Stomach (tissue), 9 donors: ENCODE measurements around the gene ART3. TPM values are rescaled to one million over a fixed set of nuclear protein-coding genes. Genes with fewer than 3 reads are reported as not detected.

Source experiments
- DNase-seq, 2 donors: peaks; one replicate each; pipeline versions ENCODE4 v3.0.0 to v3.0.0-alpha.2; 2013 to 2019
- H3K27ac ChIP-seq, 5 donors: fragments of 200-600 bp in 4 of 5; sonication (generic) in 4 of 5; one replicate each; pipeline ENCODE4 v1.5.1; 2013 to 2019; ENCODE audit warnings: mild to moderate bottlenecking in 1 of 5, moderate library complexity in 1 of 5
- H3K27me3 ChIP-seq, 3 donors: fragments of 200-600 bp; sonication (generic); one replicate each; pipeline ENCODE4 v1.5.1; 2017 to 2019; ENCODE audit warnings: mixed run types in 1 of 3
- H3K36me3 ChIP-seq, 4 donors: fragments of 200-600 bp; sonication (generic); 1 replicate in 3 of 4; 2 replicates in 1 of 4; pipeline ENCODE4 v1.5.1; 2016 to 2019
- H3K4me1 ChIP-seq, 4 donors: fragments of 200-600 bp; sonication (generic); one replicate each; pipeline ENCODE4 v1.5.1; 2016 to 2019
- H3K4me3 ChIP-seq, 4 donors: fragments of 200-600 bp; sonication (generic) in 3 of 4; one replicate each; pipeline ENCODE4 v1.5.1; 2016 to 2019; ENCODE audit warnings: mild to moderate bottlenecking in 1 of 4
- H3K9me3 ChIP-seq, 4 donors: fragments of 200-600 bp; sonication (generic); one replicate each; pipeline ENCODE4 v1.5.1; 2016 to 2019
- CTCF ChIP-seq, 7 experiments: fragments of 450-650 bp in 4 of 7; fragments of 200-600 bp in 3 of 7; sonication (generic) in 3 of 7; IDR thresholded peaks; one replicate each; pipeline ENCODE4 v1.5.1; 2016 to 2019; ENCODE audit warnings: antibody characterized with exemption in 7 of 7, control low read depth in 2 of 7, mild to moderate bottlenecking in 1 of 7
- EP300 ChIP-seq: sonication (generic); formaldehyde crosslinking; IDR thresholded peaks from one replicate; pipeline ENCODE4 v1.6.1; 2017; ENCODE audit warnings: antibody characterized with exemption
- POLR2A ChIP-seq, 4 donors: fragments of 450-650 bp; IDR thresholded peaks; one replicate each; pipeline ENCODE4 v1.6.1; 2016; ENCODE audit warnings: antibody characterized with exemption in 4 of 4, control low read depth in 2 of 4, mild to moderate bottlenecking in 1 of 4, moderate library complexity in 1 of 4
- POLR2AphosphoS5 ChIP-seq, 3 donors: sonication (generic); formaldehyde crosslinking; IDR thresholded peaks; one replicate each; pipeline ENCODE4 v1.6.1; 2016; ENCODE audit warnings: antibody characterized with exemption in 3 of 3
- WGBS, 5 donors: extraction: QIAGEN DNeasy Blood & Tissue Kit in 3 of 5; methylation state at CpG; one replicate each; pipeline versions ENCODE4 v1.1.5 to v1.1.7; 2013 to 2018; 5-methylcytosine and 5-hydroxymethylcytosine counted together
- intact Hi-C: fragments of 100-400 bp; cut with DNase I; formaldehyde crosslinking; loops from one replicate; pipeline ENCODE4 v1.15.1; 2023; ENCODE audit warnings: low total_unique reads
- polyA plus RNA-seq, 3 donors: library from polyadenylated mRNA; stranded (reverse); fragments of 200-250 nt; gene quantifications; one replicate each; pipeline ENCODE4 v1.2.3, GENCODE V29; 2013
- total RNA-seq, 5 donors: library from RNA; depleted of rRNA; stranded (reverse); fragments of >200 nt; gene quantifications; one replicate each; pipeline versions ENCODE4 v1.1.0 to v1.2.3, GENCODE V29; 2014 to 2016
- donor health status: healthy with polysubstance abuse.
- donor health status: Bipolar disorder and iron deficiency.
- donor health status: healthy.

The ART3 gene
- total and polyA plus RNA-seq, 8 donors, result 0.45 to 26.3 (median 0.55) TPM; not detected in 3

GRCh38 chr4:76108467-76109181 lies 34.1 kb downstream of the ART3 start:
- Histone ChIP-seq H3K4me1 (no peaks in the 10 kb centered on the region), H3K27ac (no peak overlapping the region), H3K4me3 (no peak overlapping the region), H3K9me3 (no peaks in the 10 kb centered on the region), H3K36me3 (peaks cover 3 to 20% (median 18%) of the 10 kb centered on the region in 4 donors), H3K27me3 (no peaks in the 10 kb centered on the region)
- WGBS, 5 donors, result 53 to 60% (median 57%) methylated on average over 5 of the region's 5 CpGs
- TF ChIP-seq POLR2A (IDR thresholded peaks at IDR 0.05), result no peak
- no peak for TF ChIP-seq EP300
- TF ChIP-seq POLR2AphosphoS5 (IDR thresholded peaks at IDR 0.05), result no peak
- TF ChIP-seq CTCF (IDR thresholded peaks at IDR 0.05), result no peak
- peak in 1 of 2 donors; percentile 34 for DNase-seq
- intact Hi-C loops, result no loop called here

- no peak overlapping the region for H3K27ac ChIP-seq
- no peaks in the 10 kb centered on the region for H3K9me3 ChIP-seq
- H3K27me3 ChIP-seq, result no peaks in the 10 kb centered on the region
- TF ChIP-seq POLR2A (IDR thresholded peaks at IDR 0.05) (no peak), EP300 (no peak), POLR2AphosphoS5 (IDR thresholded peaks at IDR 0.05) (no peak), CTCF (IDR thresholded peaks at IDR 0.05) (no peak)
- peaks cover 29 to 97% (median 96%) of the 10 kb centered on the region in 4 donors for H3K36me3 ChIP-seq
- no peak for DNase-seq
- intact Hi-C loops, result no loop called here
- no peak overlapping the region for H3K4me3 ChIP-seq
- WGBS, 5 donors, result 92 to 100% (median 95%) methylated on average over 1 of the region's 1 CpG
- no peaks in the 10 kb centered on the region for H3K4me1 ChIP-seq
These were observed 42.3 kb downstream of the ART3 start for GRCh38 chr4:76116821-76117220.

GRCh38 chr4:76117536-76117935 lies 43.0 kb downstream of the ART3 start:
- TF ChIP-seq EP300, result no peak
- DNase-seq, result no peak
- Histone ChIP-seq H3K27me3 (no peaks in the 10 kb centered on the region), H3K4me1 (no peaks in the 10 kb centered on the region), H3K36me3 (peaks cover 29 to 97% (median 96%) of the 10 kb centered on the region in 4 donors), H3K9me3 (no peaks in the 10 kb centered on the region), H3K4me3 (no peak overlapping the region), H3K27ac (no peak overlapping the region)
- intact Hi-C loops, result no loop called here
- WGBS, 5 donors, result 92 to 98% (median 95%) methylated on average over 5 of the region's 5 CpGs

GRCh38 chr4:76120199-76120598 lies 45.7 kb downstream of the ART3 start:
- peaks cover 21 to 98% (median 95%) of the 10 kb centered on the region in 4 donors for H3K36me3 ChIP-seq
- intact Hi-C loops, result no loop called here
- whole genome bisulfite sequencing, 5 donors, result 73 to 98% (median 86%) methylated on average over 4 of the region's 4 CpGs
- no peak for TF ChIP-seq POLR2AphosphoS5 (IDR thresholded peaks at IDR 0.05)
- H3K27me3 ChIP-seq, result no peaks in the 10 kb centered on the region
- DNase-seq, result peak in 1 of 2 donors; percentile 5
- H3K27ac ChIP-seq, result no peak overlapping the region
- H3K4me3 ChIP-seq, result no peak overlapping the region
- no peaks in the 10 kb centered on the region for H3K4me1 ChIP-seq
- no peaks in the 10 kb centered on the region for H3K9me3 ChIP-seq

- DNase-seq, result no peak
- intact Hi-C loops, result no loop called here
- Histone ChIP-seq H3K4me1 (no peaks in the 10 kb centered on the region), H3K27ac (no peak overlapping the region), H3K36me3 (peaks cover 2 to 75% (median 72%) of the 10 kb centered on the region in 4 donors), H3K4me3 (no peak overlapping the region), H3K27me3 (no peaks in the 10 kb centered on the region), H3K9me3 (no peaks in the 10 kb centered on the region)
- TF ChIP-seq CTCF (IDR thresholded peaks at IDR 0.05) (no peak), POLR2AphosphoS5 (IDR thresholded peaks at IDR 0.05) (no peak)
These were observed 51.3 kb downstream of the ART3 start for GRCh38 chr4:76125816-76126215.
